ENCODE measurements around the gene SNX30.

The SNX30 gene

DNA sequence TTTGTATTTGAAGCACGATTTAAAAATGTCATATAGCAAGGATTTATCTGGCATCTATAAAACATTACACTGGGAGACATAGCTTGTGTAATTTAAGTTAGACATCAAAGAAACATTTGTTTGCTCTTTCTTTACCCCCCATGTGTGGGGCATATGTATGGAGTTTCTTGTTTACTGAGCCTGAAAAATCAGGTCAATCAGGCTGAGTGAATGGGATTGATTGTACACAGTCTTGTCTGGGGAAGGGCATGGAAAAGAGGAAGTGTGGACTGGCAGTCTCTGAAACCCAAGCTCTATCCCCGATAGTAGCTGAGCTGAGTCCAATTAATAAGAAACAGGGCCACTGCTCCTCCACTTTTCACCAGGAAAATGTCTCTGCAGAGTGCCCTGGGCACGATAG lies 90.7 kb downstream of the SNX30 start:
- TF ChIP-seq, protein P1, sequence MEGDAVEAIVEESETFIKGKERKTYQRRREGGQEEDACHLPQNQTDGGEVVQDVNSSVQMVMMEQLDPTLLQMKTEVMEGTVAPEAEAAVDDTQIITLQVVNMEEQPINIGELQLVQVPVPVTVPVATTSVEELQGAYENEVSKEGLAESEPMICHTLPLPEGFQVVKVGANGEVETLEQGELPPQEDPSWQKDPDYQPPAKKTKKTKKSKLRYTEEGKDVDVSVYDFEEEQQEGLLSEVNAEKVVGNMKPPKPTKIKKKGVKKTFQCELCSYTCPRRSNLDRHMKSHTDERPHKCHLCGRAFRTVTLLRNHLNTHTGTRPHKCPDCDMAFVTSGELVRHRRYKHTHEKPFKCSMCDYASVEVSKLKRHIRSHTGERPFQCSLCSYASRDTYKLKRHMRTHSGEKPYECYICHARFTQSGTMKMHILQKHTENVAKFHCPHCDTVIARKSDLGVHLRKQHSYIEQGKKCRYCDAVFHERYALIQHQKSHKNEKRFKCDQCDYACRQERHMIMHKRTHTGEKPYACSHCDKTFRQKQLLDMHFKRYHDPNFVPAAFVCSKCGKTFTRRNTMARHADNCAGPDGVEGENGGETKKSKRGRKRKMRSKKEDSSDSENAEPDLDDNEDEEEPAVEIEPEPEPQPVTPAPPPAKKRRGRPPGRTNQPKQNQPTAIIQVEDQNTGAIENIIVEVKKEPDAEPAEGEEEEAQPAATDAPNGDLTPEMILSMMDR (IDR thresholded peaks at IDR 0.05; ENCODE audit: low read depth, low read length) = no peak
- DNase-seq (ENCODE audit: low read depth in 2 of 2) = no peak
- no peak overlapping the region for H3K4me3 ChIP-seq (replicated peaks in 1 of 2; ENCODE audit: low read depth in 2 of 2, low read length in 2 of 2)

DNA sequence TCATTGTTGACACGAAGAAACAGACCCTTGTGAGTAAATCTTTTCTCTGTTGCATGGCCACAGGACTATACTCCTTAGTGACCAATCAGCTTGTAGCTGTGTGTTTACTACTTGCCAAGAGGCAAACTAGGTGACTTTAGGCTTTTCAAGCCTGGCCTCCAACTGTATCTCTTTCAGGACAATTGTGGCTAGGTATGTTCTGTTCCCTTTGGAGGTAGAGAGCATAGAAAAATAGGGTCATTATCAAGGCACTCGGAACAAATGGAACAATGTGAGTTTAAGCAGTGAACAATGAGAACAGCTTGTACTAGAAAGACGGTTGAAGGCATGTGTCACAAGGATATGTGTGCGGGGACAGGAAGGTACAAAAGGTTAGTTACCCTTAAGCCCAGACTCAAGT lies 92.0 kb downstream of the SNX30 start:
- DNase-seq (ENCODE audit: low read depth in 2 of 2) = no peak
- TF ChIP-seq, protein P1 (IDR thresholded peaks at IDR 0.05; ENCODE audit: low read depth, low read length) = no peak
- H3K4me3 ChIP-seq (replicated peaks in 1 of 2; ENCODE audit: low read depth in 2 of 2, low read length in 2 of 2) = no peak overlapping the region

GRCh38 chr9:112844771-112845542 lies 94.4 kb downstream of the SNX30 start:
- DNase-seq (ENCODE audit: low read depth in 2 of 2) = peak; percentile 77 to 81
- H3K4me3 ChIP-seq (replicated peaks in 1 of 2; ENCODE audit: low read depth in 2 of 2, low read length in 2 of 2) = no peak overlapping the region
- TF ChIP-seq, protein P1 (IDR thresholded peaks at IDR 0.05; ENCODE audit: low read depth, low read length) = peak; percentile 95

DNA sequence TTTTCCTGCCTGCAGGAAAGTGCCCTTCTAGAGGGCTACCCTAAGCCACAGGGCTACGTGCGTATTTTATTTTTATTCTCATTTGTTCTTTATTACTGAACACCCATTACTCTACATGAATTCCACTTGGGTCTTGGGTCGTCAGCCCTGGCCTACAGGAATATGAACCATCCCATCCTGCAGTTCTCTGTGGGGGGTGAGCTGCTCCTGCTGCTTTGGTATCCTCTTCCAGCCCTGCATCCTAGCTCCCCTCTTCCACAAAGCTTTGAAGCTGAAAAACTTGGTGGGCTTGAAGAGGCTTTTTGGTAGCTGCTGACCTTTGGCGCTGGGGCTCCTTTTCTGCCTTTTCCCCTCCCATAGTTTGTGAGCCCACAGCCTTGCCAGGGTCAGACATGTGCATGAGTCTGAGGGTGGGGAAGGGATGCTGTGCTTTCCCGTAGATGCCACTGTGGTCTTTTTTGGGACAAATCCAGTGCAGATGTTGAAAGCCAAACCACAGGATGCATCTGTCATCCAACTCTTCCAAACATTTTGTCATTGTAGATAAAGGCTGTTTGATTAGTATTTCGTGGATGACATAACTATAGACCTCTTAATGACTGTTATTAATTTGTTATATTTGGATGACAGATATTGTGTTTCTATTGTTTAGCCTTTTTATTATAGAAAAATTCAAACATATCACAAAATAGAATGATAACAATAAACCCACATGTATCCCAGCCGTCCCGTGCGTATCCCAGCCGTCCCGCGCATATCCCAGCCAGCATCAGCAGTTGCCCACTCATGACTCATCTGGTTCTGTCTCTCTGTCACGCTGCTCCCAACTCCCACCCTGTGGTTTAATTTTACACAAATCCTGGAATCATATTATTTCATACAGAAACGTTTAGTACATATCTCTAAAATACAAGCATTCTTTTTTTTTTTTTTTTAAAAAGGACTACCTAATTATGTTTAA lies 96.2 kb downstream of the SNX30 start:
- peak in 1 of 2 donors; percentile 42 for DNase-seq (ENCODE audit: low read depth in 2 of 2)
- H3K4me3 ChIP-seq (replicated peaks in 1 of 2; ENCODE audit: low read depth in 2 of 2, low read length in 2 of 2) = no peak overlapping the region
- TF ChIP-seq, protein P1 (IDR thresholded peaks at IDR 0.05; ENCODE audit: low read depth, low read length) = no peak

DNA sequence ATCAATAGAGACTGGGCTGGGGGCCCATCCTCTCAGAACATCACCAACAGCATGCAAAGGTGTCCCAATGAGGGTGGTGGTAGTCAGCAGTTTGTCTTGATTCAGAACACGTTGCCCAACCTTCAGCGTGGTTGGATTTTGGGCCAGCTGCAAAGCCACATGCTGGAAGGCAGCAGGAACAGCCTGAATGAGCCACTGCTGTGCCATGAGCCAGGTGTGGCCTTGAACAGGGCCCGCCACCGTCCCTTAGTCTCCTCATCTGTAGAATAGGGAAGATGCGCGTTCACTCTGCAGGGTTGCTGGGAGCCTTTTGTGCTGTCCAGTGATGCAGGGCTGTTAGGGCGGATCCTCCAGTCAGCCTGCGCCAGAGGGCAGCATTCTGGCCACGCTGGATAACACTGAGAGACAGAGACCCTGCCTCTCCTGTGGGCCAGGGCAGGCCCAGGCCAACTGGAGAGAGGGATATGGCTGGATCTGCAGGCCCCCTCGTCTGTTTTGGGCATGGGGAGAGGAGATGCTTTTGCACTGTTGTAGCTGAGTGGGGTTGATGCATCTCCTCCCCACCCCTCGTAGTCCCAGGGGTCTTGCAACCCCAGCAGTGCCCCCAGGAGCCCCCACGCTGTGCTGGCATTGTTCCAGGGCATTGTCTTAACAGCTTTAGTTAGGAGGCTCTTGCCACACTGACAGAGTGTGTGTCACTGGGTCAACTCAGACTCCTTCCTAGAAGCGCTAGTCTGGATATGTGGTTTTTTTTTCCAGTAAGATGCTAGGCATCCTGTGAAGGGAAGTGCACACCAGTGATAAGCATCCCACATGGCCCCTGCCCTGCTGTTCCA lies 98.0 kb downstream of the SNX30 start:
- no peak overlapping the region for H3K4me3 ChIP-seq (replicated peaks in 1 of 2; ENCODE audit: low read depth in 2 of 2, low read length in 2 of 2)
- peak in 1 of 2 donors; percentile 12 for DNase-seq (ENCODE audit: low read depth in 2 of 2)
- TF ChIP-seq, protein P1 (IDR thresholded peaks at IDR 0.05; ENCODE audit: low read depth, low read length) = no peak

DNA sequence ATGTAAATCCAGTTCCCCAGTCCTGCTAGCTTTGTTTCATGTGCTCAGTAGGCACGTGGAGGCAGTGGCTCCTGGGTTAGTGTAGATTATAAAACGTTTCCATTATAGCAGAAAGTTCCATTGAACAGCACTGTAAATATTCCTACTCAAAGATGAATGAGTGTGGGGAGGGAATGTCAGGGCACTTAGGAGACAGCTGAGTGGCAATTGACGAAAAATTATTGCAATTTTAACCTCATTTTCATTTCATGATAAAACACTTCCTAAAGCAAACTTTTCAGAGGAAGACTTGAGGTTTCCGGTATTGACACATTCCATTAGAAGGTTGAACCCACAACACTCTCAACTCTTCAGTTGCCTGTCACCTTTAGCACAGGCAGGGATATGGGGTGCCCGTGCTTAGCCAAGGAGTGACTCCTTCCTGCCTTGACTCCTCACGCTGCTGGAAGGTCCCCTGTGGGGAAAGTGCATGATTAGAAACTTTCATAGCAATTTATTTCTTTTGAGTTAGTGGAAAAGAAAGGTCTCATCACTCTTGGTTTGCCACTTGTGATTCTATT lies 98.9 kb downstream of the SNX30 start:
- TF ChIP-seq, protein P1 (IDR thresholded peaks at IDR 0.05; ENCODE audit: low read depth, low read length) = no peak
- no peak overlapping the region for H3K4me3 ChIP-seq (replicated peaks in 1 of 2; ENCODE audit: low read depth in 2 of 2, low read length in 2 of 2)
- no peak for DNase-seq (ENCODE audit: low read depth in 2 of 2)
